HG03457 (cell line): ENCODE data around the gene ADAMTS10.
"Not testable (repeated sequence)": the region's sequence is repeated elsewhere in the genome, so short reads cannot be mapped to it uniquely, and the experiment has no call there.

Experiments
- ATAC-seq: cut with Tn5 transposase; IDR thresholded peaks from one replicate; pipeline ENCODE4 v1.9.1; 2021; ENCODE audit warnings: moderate number of reproducible peaks; ENCODE audit not compliant: unreplicated experiment

Gene ADAMTS10

GRCh38 chr19:8595651-8596050 is 14.9 kb downstream of the ADAMTS10 start:
- ATAC-seq: no peak

- no peak for ATAC-seq
Measured at GRCh38 chr19:8593931-8594330, 16.6 kb downstream of the ADAMTS10 start.

- no peak for ATAC-seq
Measured at GRCh38 chr19:8592231-8593009, 18.1 kb downstream of the ADAMTS10 start.

- no peak for ATAC-seq
Measured at GRCh38 chr19:8589177-8589714, 21.3 kb downstream of the ADAMTS10 start.

GRCh38 chr19:8585894-8586750 is 24.4 kb downstream of the ADAMTS10 start:
- ATAC-seq: no peak

GRCh38 chr19:8584965-8585893 is 25.3 kb downstream of the ADAMTS10 start:
- no peak for ATAC-seq

- no peak for ATAC-seq
Measured at GRCh38 chr19:8580710-8581281, 29.7 kb downstream of the ADAMTS10 start.

- no peak for ATAC-seq
Measured at GRCh38 chr19:8578642-8579265, 31.8 kb downstream of the ADAMTS10 start.

- no peak for ATAC-seq
Measured at GRCh38 chr19:8577741-8578140, 32.8 kb downstream of the ADAMTS10 start.

- ATAC-seq: no peak
Measured at GRCh38 chr19:8577247-8577646, 33.3 kb downstream of the ADAMTS10 start, which contains the start of gene MYO1F. TSS of gene MYO1F (minus strand) at chr19:8577442. CDS start at chr19:8577309, 133 bp downstream.

- ATAC-seq: no peak
Measured at GRCh38 chr19:8576273-8576993, 34.1 kb downstream of the ADAMTS10 start.

- ATAC-seq: no peak
Measured at GRCh38 chr19:8575467-8575997, 35.0 kb downstream of the ADAMTS10 start.

- not testable (repeated sequence) for ATAC-seq
Measured at GRCh38 chr19:8574619-8574922, 35.9 kb downstream of the ADAMTS10 start.

- no peak for ATAC-seq
Measured at GRCh38 chr19:8573316-8573715, 37.2 kb downstream of the ADAMTS10 start.

- no peak for ATAC-seq
Measured at GRCh38 chr19:8571006-8571411, 39.5 kb downstream of the ADAMTS10 start.

GRCh38 chr19:8569066-8569771 is 41.3 kb downstream of the ADAMTS10 start:
- ATAC-seq: no peak

GRCh38 chr19:8567522-8568172 is 42.9 kb downstream of the ADAMTS10 start:
- ATAC-seq: no peak

GRCh38 chr19:8566855-8567254 is 43.7 kb downstream of the ADAMTS10 start:
- ATAC-seq: no peak
